ENCODE measurements around the gene SLX9. TPM values are rescaled to one million over a fixed set of nuclear protein-coding genes. Genes with fewer than 3 reads are reported as not detected.

SLX9 gene
- total RNA-seq (26.1 and 31.2 TPM in 2 replicates), polyA plus RNA-seq (24.7 and 34.8 TPM in 2 replicates)

- Histone ChIP-seq H3K4me3 (peak within 1 kb of the TSS; percentile 55), H3K27ac (peak within 1 kb of the TSS; percentile 9), H3K36me3 (peaks cover 6% of the 10 kb centered on the region), H3K4me1 (ENCODE audit: low read depth) (peaks cover 9% of the 10 kb centered on the region), H3K9me3 (ENCODE audit: low read depth) (no peaks in the 10 kb centered on the region), H3K27me3 (peaks cover 1% of the 10 kb centered on the region)
- no peak for TF ChIP-seq CTCF (IDR thresholded peaks at IDR 0.05; ENCODE audit: low read depth, low read length)
- peak; percentile 86 to 89 for DNase-seq (ENCODE audit: low read depth in 1 of 2, low spot score in 1 of 2)
These were observed at the start of gene SLX9 for GRCh38 chr21:44939532-44940115. Gene SLX9, plus strand, starts transcription at chr21:44940029. Its CDS starts 29 bp downstream, at chr21:44940058.

- no peak for TF ChIP-seq CTCF (IDR thresholded peaks at IDR 0.05; ENCODE audit: low read depth, low read length)
- Histone ChIP-seq H3K36me3 (no peaks in the 10 kb centered on the region), H3K27me3 (no peaks in the 10 kb centered on the region), H3K9me3 (ENCODE audit: low read depth) (no peaks in the 10 kb centered on the region), H3K4me3 (no peak overlapping the region), H3K4me1 (ENCODE audit: low read depth) (no peaks in the 10 kb centered on the region), H3K27ac (no peak overlapping the region)
- no peak for DNase-seq (ENCODE audit: low read depth in 1 of 2, low spot score in 1 of 2)
These were observed 49.4 kb upstream of the SLX9 start for GRCh38 chr21:44890338-44890931.

GRCh38 chr21:44890961-44891541 lies 48.8 kb upstream of the SLX9 start:
- TF ChIP-seq CTCF (IDR thresholded peaks at IDR 0.05; ENCODE audit: low read depth, low read length) = no peak
- H3K27me3 ChIP-seq = no peaks in the 10 kb centered on the region
- no peak for DNase-seq (ENCODE audit: low read depth in 1 of 2, low spot score in 1 of 2)

GRCh38 chr21:44891631-44892031 lies 48.2 kb upstream of the SLX9 start:
- H3K9me3 ChIP-seq (ENCODE audit: low read depth) = no peaks in the 10 kb centered on the region
- no peaks in the 10 kb centered on the region for H3K27me3 ChIP-seq
- H3K27ac ChIP-seq = no peak overlapping the region
- no peaks in the 10 kb centered on the region for H3K4me1 ChIP-seq (ENCODE audit: low read depth)
- DNase-seq (ENCODE audit: low read depth in 1 of 2, low spot score in 1 of 2) = no peak
- H3K4me3 ChIP-seq = no peak overlapping the region
- TF ChIP-seq CTCF (IDR thresholded peaks at IDR 0.05; ENCODE audit: low read depth, low read length) = no peak
- no peaks in the 10 kb centered on the region for H3K36me3 ChIP-seq

More at GRCh38 chr21:44890961-44891541, 48.8 kb upstream of the SLX9 start:
- Histone ChIP-seq H3K9me3 (ENCODE audit: low read depth) (no peaks in the 10 kb centered on the region), H3K27ac (no peak overlapping the region), H3K4me1 (ENCODE audit: low read depth) (no peaks in the 10 kb centered on the region), H3K36me3 (no peaks in the 10 kb centered on the region), H3K4me3 (no peak overlapping the region)

GRCh38 chr21:44892095-44892494 lies 47.7 kb upstream of the SLX9 start:
- no peaks in the 10 kb centered on the region for H3K9me3 ChIP-seq (ENCODE audit: low read depth)

More at GRCh38 chr21:44892095-44892494, 47.7 kb upstream of the SLX9 start:
- Histone ChIP-seq H3K4me1 (ENCODE audit: low read depth) (no peaks in the 10 kb centered on the region), H3K27ac (no peak overlapping the region), H3K36me3 (no peaks in the 10 kb centered on the region), H3K4me3 (no peak overlapping the region), H3K27me3 (no peaks in the 10 kb centered on the region)
- no peak for TF ChIP-seq CTCF (IDR thresholded peaks at IDR 0.05; ENCODE audit: low read depth, low read length)
- DNase-seq (ENCODE audit: low read depth in 1 of 2, low spot score in 1 of 2) = peak in 1 of 2 donors; percentile 29

Measured in cardiac muscle cell (in vitro differentiated cells and primary cell).